ENCODE measurements around the gene MCTP1. TPM values are rescaled to one million over a fixed set of nuclear protein-coding genes. Genes with fewer than 3 reads are reported as not detected.

The MCTP1 gene
- total RNA-seq, 1 experiment from 2014 or later = 2.5 TPM

DNA sequence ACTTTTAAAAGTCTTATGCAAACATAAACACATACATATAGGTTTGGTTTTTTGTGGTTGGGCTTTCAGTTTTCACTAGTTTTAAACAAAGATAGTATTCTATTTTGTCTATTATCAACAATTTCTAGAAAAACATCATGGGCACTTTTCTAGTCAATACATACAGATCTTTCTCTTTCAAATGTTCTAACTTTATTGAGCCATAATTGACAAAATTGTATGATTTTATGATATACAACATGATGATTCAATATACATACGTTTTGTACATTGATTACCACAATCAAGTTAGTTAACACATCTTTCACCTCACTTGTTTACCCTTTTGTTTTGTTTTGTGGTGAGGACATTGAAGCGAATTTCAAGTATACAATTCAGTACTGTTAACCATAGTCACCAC lies 265.9 kb downstream of the MCTP1 start:
- no peak overlapping the region for H2BK5ac ChIP-seq (ENCODE audit: insufficient read length, low read length)
- Mint-ChIP-seq H3K36me3 (ENCODE audit: insufficient read depth in 1 of 3, low read depth in 3 of 3) (no peaks in the 10 kb centered on the region), H3K27ac (no peak overlapping the region), H3K4me1 (0 out of 4 replicates have a peak, but pooled peaks cover 0 to 3% of the 10 kb centered on the region in 2 experiments), H3K27me3 (ENCODE audit: low read depth) (no peaks in the 10 kb centered on the region), H3K9me3 (no peaks in the 10 kb centered on the region), H3K4me3 (no peak overlapping the region)
- no peak overlapping the region for H4K5ac ChIP-seq (ENCODE audit: insufficient read length, low read depth, low read length)
- no peak overlapping the region for H2BK120ac ChIP-seq (ENCODE audit: low read depth, low read length, poor library complexity, severe bottlenecking)
- H3K27me3 ChIP-seq (ENCODE audit: insufficient read depth, low read length) = no peaks in the 10 kb centered on the region
- H3K4me1 ChIP-seq (ENCODE audit: insufficient read depth, low read length) = no peaks in the 10 kb centered on the region
- H3K9me3 ChIP-seq (ENCODE audit: control insufficient read depth, low read depth, low read length) = no peaks in the 10 kb centered on the region
- no peak overlapping the region for H2BK12ac ChIP-seq (ENCODE audit: insufficient read length, low read depth, low read length)
- H2BK20ac ChIP-seq (ENCODE audit: low read depth, low read length, poor library complexity, severe bottlenecking) = no peak overlapping the region
- H3K23ac ChIP-seq (ENCODE audit: insufficient read length, low read depth, low read length) = no peak overlapping the region
- H3K4me2 ChIP-seq (ENCODE audit: insufficient read depth, insufficient read length, low read length) = no peak overlapping the region
- no peak overlapping the region for H3K18ac ChIP-seq (ENCODE audit: insufficient read length, low read depth, low read length)
- H3K4ac ChIP-seq (ENCODE audit: low read depth, low read length) = no peak overlapping the region
- TF ChIP-seq CTCF (conservative IDR thresholded peaks at IDR 0.05) = no peak
- no peaks in the 10 kb centered on the region for H3K23me2 ChIP-seq (ENCODE audit: insufficient read length, low read depth, low read length, poor library complexity, severe bottlenecking)
- no peak overlapping the region for H3K14ac ChIP-seq (ENCODE audit: insufficient read depth, low read length)
- no peak overlapping the region for H3K56ac ChIP-seq (ENCODE audit: insufficient read length, low read depth, low read length)
- no peak overlapping the region for H3K9ac ChIP-seq (ENCODE audit: extremely low read depth, insufficient read length, low read length)
- no peak overlapping the region for H3T11ph ChIP-seq (ENCODE audit: low read length)
- no peak for DNase-seq
- no peak overlapping the region for H2AFZ ChIP-seq (ENCODE audit: low read length)
- H3K79me1 ChIP-seq (ENCODE audit: insufficient read depth, low read depth, low read length, poor library complexity, severe bottlenecking) = no peaks in the 10 kb centered on the region
- H2BK15ac ChIP-seq (ENCODE audit: low read depth, low read length) = no peak overlapping the region
- H4K20me1 ChIP-seq (ENCODE audit: control insufficient read depth, insufficient read depth, insufficient read length) = no peaks in the 10 kb centered on the region
- no peak overlapping the region for H2AK5ac ChIP-seq (ENCODE audit: insufficient read length, low read length)
- no peak overlapping the region for H4K8ac ChIP-seq (replicated peaks; ENCODE audit: insufficient read length, low read depth, low read length)
- no peak overlapping the region for H3K27ac ChIP-seq (ENCODE audit: insufficient read length, low read depth, low read length)
- WGBS (ENCODE audit: extremely low coverage, insufficient read length, low lambda C conversion rate) = no CpG with 5 or more reads among the region's 2 CpGs
- no peak overlapping the region for H4K91ac ChIP-seq (ENCODE audit: insufficient read length, low read depth, low read length)
- no peaks in the 10 kb centered on the region for H3K79me2 ChIP-seq (ENCODE audit: insufficient read depth, low read length)

Data from H9 (cell line).